Gastroesophageal sphincter (tissue), 3 donors: ENCODE results near the gene PAQR7.

Experiments used
- CTCF ChIP-seq, 4 experiments: fragments of 200-600 bp in 2 of 4; fragments of 450-650 bp in 2 of 4; sonication (generic) in 1 of 4; IDR thresholded peaks; one replicate each; pipeline ENCODE4 v1.5.1; 2017 to 2019; ENCODE audit warnings: antibody characterized with exemption in 4 of 4, mild to moderate bottlenecking in 2 of 4, moderate library complexity in 2 of 4
- EP300 ChIP-seq: sonication (generic); formaldehyde crosslinking; IDR thresholded peaks from one replicate; pipeline ENCODE4 v1.6.1; 2017; ENCODE audit warnings: antibody characterized with exemption, mild to moderate bottlenecking
- POLR2A ChIP-seq, 2 donors: fragments of 450-650 bp; IDR thresholded peaks; one replicate each; pipeline ENCODE4 v1.6.1; 2017; ENCODE audit warnings: antibody characterized with exemption in 2 of 2, mild to moderate bottlenecking in 2 of 2, moderate library complexity in 1 of 2

GRCh38 chr1:25832336-25833037 is 43.0 kb downstream of the PAQR7 start:
- TF ChIP-seq POLR2A (IDR thresholded peaks at IDR 0.05): no peak
- no peak for TF ChIP-seq CTCF (IDR thresholded peaks at IDR 0.05)
- no peak for TF ChIP-seq EP300
